Uterus (tissue), 4 donors: ENCODE data around the gene MFAP4. TPM values are rescaled to one million over a fixed set of nuclear protein-coding genes. Genes with fewer than 3 reads are reported as not detected.
"Not testable (repeated sequence)": the region's sequence is repeated elsewhere in the genome, so short reads cannot be mapped to it uniquely, and the experiment has no call there.

Source experiments
- DNase-seq, 2 donors: peaks; one replicate each; pipeline ENCODE4 v3.0.0-alpha.2; 2019 to 2020
- H3K27ac ChIP-seq, 2 donors: fragments of 200-600 bp; sonication (generic); 1 replicate in 1 of 2; 2 replicates in 1 of 2; pipeline ENCODE4 v1.5.1; 2016 to 2018
- H3K27me3 ChIP-seq, 2 donors: fragments of 200-600 bp; sonication (generic); one replicate each; pipeline ENCODE4 v1.5.1; 2018 to 2019; ENCODE audit warnings: control low read depth in 1 of 2
- H3K36me3 ChIP-seq, 2 donors: fragments of 200-600 bp; sonication (generic); one replicate each; pipeline ENCODE4 v1.5.1; 2019; ENCODE audit warnings: control low read depth in 1 of 2
- H3K4me1 ChIP-seq, 2 donors: fragments of 200-600 bp; sonication (generic); one replicate each; pipeline ENCODE4 v1.5.1; 2018 to 2019; ENCODE audit warnings: control low read depth in 1 of 2
- H3K4me3 ChIP-seq, 2 donors: fragments of 200-600 bp; sonication (generic); 1 replicate in 1 of 2; 2 replicates in 1 of 2; pipeline ENCODE4 v1.5.1; 2018 to 2019; ENCODE audit warnings: mild to moderate bottlenecking in 1 of 2
- H3K9me3 ChIP-seq, 2 donors: fragments of 200-600 bp; sonication (generic); one replicate each; pipeline ENCODE4 v1.5.1; 2019; ENCODE audit warnings: control low read depth in 1 of 2
- POLR2A ChIP-seq, 2 donors: fragments of 450-650 bp; IDR thresholded peaks; one replicate each; pipeline ENCODE4 v1.6.1; 2016; ENCODE audit warnings: antibody characterized with exemption in 2 of 2, mild to moderate bottlenecking in 1 of 2, moderate library complexity in 1 of 2
- intact Hi-C: fragments of 100-400 bp; cut with DNase I; formaldehyde crosslinking; loops from one replicate; pipeline ENCODE4 v1.15.1; 2023; ENCODE audit warnings: low total_unique reads
- total RNA-seq, 4 donors: library from RNA; depleted of rRNA in 3 of 4; stranded (reverse); fragments of >200 nt in 3 of 4; gene quantifications; one replicate each; pipeline versions ENCODE4 v1.1.0 to v1.2.4, GENCODE V29; 2014 to 2023
- TF ChIP-seq, protein P1 (sequence below), 4 experiments: fragments of 200-600 bp in 2 of 4; fragments of 450-650 bp in 2 of 4; sonication (generic) in 2 of 4; IDR thresholded peaks; one replicate each; pipeline ENCODE4 v1.5.1; 2016 to 2019; ENCODE audit warnings: antibody characterized with exemption in 4 of 4, mild to moderate bottlenecking in 2 of 4, moderate library complexity in 1 of 4
- donor health status: DM: yes; HTN: yes; CAD: no.

MFAP4 gene
- total RNA-seq, 4 donors from 2014 or later: 81.2 to 149 (median 117) TPM

DNA sequence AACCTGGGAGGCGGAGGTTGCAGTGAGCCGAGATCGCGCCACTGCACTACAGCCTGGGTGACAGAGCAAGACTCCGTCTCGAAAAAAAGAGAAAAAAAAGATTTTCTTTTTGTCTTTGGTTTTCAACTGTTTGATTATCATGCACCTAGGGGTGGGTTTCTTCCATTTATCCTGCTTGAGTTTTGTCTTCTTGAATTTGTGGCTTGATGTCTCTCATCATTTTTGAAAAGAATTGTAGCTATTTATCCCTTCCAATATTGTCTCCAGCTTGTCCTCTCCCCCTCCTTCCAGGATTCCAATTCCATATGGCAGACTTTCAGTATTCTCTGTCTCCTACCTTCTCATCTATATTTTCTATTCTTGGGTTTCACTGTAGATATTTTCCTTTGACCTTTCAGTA, 32.2 kb downstream of the MFAP4 start:
- no peaks in the 10 kb centered on the region for H3K27me3 ChIP-seq
- TF ChIP-seq, protein P1, sequence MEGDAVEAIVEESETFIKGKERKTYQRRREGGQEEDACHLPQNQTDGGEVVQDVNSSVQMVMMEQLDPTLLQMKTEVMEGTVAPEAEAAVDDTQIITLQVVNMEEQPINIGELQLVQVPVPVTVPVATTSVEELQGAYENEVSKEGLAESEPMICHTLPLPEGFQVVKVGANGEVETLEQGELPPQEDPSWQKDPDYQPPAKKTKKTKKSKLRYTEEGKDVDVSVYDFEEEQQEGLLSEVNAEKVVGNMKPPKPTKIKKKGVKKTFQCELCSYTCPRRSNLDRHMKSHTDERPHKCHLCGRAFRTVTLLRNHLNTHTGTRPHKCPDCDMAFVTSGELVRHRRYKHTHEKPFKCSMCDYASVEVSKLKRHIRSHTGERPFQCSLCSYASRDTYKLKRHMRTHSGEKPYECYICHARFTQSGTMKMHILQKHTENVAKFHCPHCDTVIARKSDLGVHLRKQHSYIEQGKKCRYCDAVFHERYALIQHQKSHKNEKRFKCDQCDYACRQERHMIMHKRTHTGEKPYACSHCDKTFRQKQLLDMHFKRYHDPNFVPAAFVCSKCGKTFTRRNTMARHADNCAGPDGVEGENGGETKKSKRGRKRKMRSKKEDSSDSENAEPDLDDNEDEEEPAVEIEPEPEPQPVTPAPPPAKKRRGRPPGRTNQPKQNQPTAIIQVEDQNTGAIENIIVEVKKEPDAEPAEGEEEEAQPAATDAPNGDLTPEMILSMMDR (IDR thresholded peaks at IDR 0.05): no peak
- no peak for TF ChIP-seq POLR2A (IDR thresholded peaks at IDR 0.05)
- H3K36me3 ChIP-seq: no peaks in the 10 kb centered on the region
- H3K4me3 ChIP-seq: no peak overlapping the region
- H3K9me3 ChIP-seq: no peaks in the 10 kb centered on the region
- no peak overlapping the region for H3K27ac ChIP-seq
- H3K4me1 ChIP-seq: no peaks in the 10 kb centered on the region
- no peak for DNase-seq
- intact Hi-C loops: no loop called here

DNA sequence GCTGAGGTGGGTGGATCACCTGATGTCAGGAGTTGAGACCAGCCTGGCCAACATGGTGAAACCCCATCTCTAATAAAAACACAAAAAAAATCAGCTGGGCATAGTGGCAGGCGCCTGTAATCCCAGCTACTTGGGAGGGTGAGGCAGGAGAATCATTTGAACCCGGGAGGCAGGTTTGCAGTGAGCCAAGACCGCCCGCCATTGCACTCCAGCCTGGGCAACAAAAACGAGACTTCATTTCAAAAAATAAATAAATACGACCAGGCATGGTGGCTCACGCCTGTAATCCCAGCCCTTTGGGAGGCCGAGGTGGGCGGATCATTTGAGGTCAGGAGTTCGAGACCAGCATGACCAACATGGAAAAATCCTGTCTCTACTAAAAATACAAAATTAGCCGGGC, 33.6 kb downstream of the MFAP4 start:
- intact Hi-C loops, DNase-seq, H3K4me1 ChIP-seq, H3K4me3 ChIP-seq, H3K27ac ChIP-seq, H3K9me3 ChIP-seq, H3K27me3 ChIP-seq, H3K36me3 ChIP-seq: not testable (repeated sequence)

DNA sequence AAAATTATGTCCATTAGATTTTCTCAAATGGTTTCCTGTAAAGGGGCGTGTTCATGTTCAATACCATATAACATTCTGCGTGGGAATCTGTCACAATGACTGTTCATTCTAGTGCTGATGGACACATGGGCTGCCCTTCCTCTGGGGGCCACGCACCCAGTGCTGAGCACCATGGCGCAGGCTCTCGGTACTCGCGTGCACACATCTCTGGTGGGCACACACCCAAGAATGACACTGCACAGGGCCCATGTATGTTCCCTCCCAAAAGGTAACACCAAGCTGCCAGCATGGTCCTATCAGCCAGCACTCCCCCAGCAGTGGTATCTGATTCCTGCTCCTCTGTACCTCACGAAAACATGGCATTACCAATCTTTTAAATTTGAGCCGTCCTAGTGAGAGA, 38.2 kb downstream of the MFAP4 start:
- H3K4me3 ChIP-seq: no peak overlapping the region
- no peaks in the 10 kb centered on the region for H3K36me3 ChIP-seq
- H3K9me3 ChIP-seq: no peaks in the 10 kb centered on the region
- H3K27ac ChIP-seq: no peak overlapping the region
- peaks cover 16 to 25% of the 10 kb centered on the region in 2 donors for H3K4me1 ChIP-seq
- DNase-seq: peak; percentile 16 to 27
- H3K27me3 ChIP-seq: no peaks in the 10 kb centered on the region
- intact Hi-C loops: no loop called here
- TF ChIP-seq POLR2A (IDR thresholded peaks at IDR 0.05): no peak
- TF ChIP-seq, protein P1 (IDR thresholded peaks at IDR 0.05): no peak

DNA sequence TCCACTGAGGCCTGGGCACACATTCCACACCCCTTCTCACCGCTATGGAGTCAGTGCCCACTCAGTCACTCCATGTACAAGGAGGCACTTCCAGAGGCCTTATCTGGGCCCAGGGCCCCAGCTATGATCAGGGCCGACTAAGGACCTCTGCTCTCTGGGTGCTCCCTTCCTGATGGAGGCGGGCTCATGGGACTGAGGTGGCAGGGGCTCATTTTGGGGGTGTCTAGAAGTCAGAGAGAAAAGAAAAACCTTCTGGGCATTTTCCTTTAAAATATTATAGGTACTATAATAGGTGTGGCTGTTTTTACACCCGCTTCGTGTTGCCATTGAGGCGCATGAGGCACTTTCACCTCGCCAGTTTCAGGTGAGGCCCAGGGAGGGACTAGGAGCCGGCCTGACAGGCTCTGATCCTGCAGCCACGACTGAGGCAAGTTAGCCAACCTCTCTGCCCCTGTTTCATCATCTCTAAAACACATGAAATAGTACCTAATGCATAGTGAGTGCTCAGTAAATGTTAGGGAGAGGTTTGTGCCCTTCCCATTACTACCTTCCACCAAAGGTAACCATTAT, 38.8 kb downstream of the MFAP4 start:
- Histone ChIP-seq H3K9me3 (no peaks in the 10 kb centered on the region), H3K36me3 (no peaks in the 10 kb centered on the region), H3K4me3 (no peak overlapping the region), H3K4me1 (peaks cover 16 to 27% of the 10 kb centered on the region in 2 donors), H3K27ac (peak overlapping the region; percentile 88 to 98), H3K27me3 (no peaks in the 10 kb centered on the region)
- intact Hi-C loops: no loop called here
- TF ChIP-seq POLR2A (IDR thresholded peaks at IDR 0.05): no peak
- TF ChIP-seq, protein P1 (IDR thresholded peaks at IDR 0.05): no peak
- DNase-seq: peak in 1 of 2 donors; percentile 11

DNA sequence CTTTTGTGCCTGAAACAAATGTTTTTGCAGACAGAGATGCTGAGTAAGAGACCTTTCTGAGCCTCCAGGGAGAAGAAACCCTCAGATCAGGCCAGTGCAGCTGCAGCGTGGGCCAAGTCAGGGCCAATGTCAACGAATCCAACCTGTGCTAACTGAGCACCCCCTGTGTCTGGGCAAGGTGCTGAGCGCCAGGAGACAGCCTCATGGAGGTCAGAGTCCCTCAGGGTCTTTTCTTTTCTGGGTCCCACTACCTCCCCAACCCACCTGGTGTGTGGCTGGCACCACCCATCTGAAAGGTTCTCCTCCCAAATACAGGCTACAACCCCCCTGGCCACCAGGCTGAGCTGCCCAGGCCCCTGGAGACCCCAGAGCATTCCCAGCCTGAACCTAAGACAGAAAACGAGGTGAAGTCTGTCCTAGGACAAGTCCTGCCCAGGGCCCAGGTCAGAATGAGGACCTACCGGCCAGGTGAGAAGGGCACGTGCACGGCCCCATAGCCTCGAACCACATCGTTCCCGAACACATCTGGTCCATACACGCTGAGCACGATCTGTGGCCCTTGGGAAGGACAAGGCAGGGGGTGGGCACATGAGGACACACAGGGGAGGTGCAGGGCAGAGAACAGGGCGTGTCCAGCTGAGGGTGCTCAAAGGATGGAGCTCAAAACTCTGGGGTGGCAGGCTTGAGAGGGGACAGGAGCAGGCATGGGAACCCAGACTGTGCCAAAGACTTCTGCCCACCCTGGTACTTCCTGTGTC, 39.5 kb downstream of the MFAP4 start:
- H3K27ac ChIP-seq: peak overlapping the region; percentile 88 to 98
- TF ChIP-seq POLR2A (IDR thresholded peaks at IDR 0.05): no peak
- TF ChIP-seq, protein P1 (IDR thresholded peaks at IDR 0.05): no peak
- intact Hi-C loops: no loop called here
- no peaks in the 10 kb centered on the region for H3K27me3 ChIP-seq
- H3K4me1 ChIP-seq: peaks cover 16 to 32% of the 10 kb centered on the region in 2 donors
- no peaks in the 10 kb centered on the region for H3K9me3 ChIP-seq
- no peak overlapping the region for H3K4me3 ChIP-seq
- peak; percentile 36 for DNase-seq
- no peaks in the 10 kb centered on the region for H3K36me3 ChIP-seq
